SK-N-SH treated with all-trans-retinoic acid at 6 μM for 48 hours (cell line): ENCODE measurements around the gene NT5C3B.

Experiments used
- ARNTL ChIP-seq: fragments of 450-650 bp; formaldehyde crosslinking; IDR thresholded peaks from 2 replicates; pipeline ENCODE4 v1.5.0; 2020; ENCODE audit warnings: low read depth, mild to moderate bottlenecking, moderate library complexity, borderline replicate concordance
- BACH2 ChIP-seq: fragments of 250-450 bp; sonication (Bioruptor Pico); IDR thresholded peaks from 2 replicates; pipeline ENCODE4 v1.9.0; 2021; ENCODE audit warnings: mild to moderate bottlenecking, borderline replicate concordance
- PATZ1 ChIP-seq: fragments of 250-450 bp; sonication (Bioruptor Pico); IDR thresholded peaks from 2 replicates; pipeline ENCODE4 v1.8.0; 2020; ENCODE audit warnings: mild to moderate bottlenecking, moderate library complexity, borderline replicate concordance
- POU6F1 ChIP-seq: fragments of 250-450 bp; sonication (Bioruptor Pico); IDR thresholded peaks from 2 replicates; pipeline ENCODE4 v1.8.0; 2021; ENCODE audit warnings: low read depth, mild to moderate bottlenecking, moderate library complexity, borderline replicate concordance
- RARB ChIP-seq: fragments of 250-450 bp; sonication (Bioruptor Pico); IDR thresholded peaks from 2 replicates; pipeline ENCODE4 v1.8.0; 2021; ENCODE audit warnings: mild to moderate bottlenecking, moderate library complexity
- TOX ChIP-seq: fragments of 250-450 bp; sonication (Bioruptor Pico); IDR thresholded peaks from 2 replicates; pipeline ENCODE4 v1.8.0; 2021; ENCODE audit warnings: mild to moderate bottlenecking, moderate library complexity, borderline replicate concordance
- ZFP30 ChIP-seq: fragments of 450-650 bp; formaldehyde crosslinking; IDR thresholded peaks from 2 replicates; pipeline ENCODE4 v1.5.0; 2022; ENCODE audit warnings: mild to moderate bottlenecking, moderate library complexity
- ZNF70 ChIP-seq: fragments of 450-650 bp; formaldehyde crosslinking; IDR thresholded peaks from 2 replicates; pipeline ENCODE4 v1.5.0; 2020; ENCODE audit warnings: mild to moderate bottlenecking, moderate library complexity

DNA sequence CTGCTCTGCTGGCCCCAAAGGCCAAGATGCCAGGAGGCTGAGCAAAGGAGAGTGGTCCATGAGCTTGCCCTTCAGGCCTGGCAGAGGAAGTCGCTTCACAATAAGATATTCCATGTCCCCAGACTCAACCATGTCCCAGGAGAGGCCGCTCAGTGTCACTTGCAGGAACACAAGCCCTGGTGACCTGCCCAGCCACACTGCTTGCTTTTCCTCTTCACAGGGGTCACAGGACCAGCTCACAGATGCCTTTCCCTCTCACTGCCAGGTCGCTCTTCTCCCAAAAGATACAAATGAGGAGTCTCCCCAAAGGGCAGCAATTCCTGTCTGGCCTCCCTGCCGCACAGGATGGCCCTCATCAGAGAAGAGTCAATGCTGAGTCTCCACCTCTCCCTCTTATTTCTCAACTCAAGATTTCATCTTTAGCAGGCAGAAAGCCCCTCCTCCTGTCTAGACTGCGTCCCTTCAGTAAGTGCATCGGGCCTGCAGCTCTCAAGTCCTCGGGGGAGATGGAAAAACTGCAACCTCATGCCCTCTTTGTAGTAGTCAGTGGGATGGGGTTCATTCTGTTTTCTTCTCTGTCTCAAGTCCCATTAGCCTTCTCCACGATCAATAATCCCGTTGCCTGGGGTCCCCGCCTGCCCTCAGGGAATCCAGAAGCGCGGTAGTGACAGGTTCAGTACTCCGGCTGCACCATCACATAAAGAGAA is 54.5 kb downstream of the NT5C3B start:
- TF ChIP-seq TOX (CRISPR knock-in tag): no peak
- no peak for TF ChIP-seq RARB
- TF ChIP-seq BACH2 (CRISPR knock-in tag): no peak
- TF ChIP-seq ZFP30 (CRISPR knock-in tag): no peak
- TF ChIP-seq POU6F1 (CRISPR knock-in tag): no peak
- TF ChIP-seq ARNTL (CRISPR knock-in tag): no peak
- TF ChIP-seq PATZ1 (CRISPR knock-in tag): no peak
- TF ChIP-seq ZNF70 (CRISPR knock-in tag): no peak
